Measurements from ENCODE around the gene STX19.
"Not testable (repeated sequence)": the region's sequence is repeated elsewhere in the genome, so short reads cannot be mapped to it uniquely, and the experiment has no call there.

Gene STX19

GRCh38 chr3:93973131-93974126 is 55.0 kb downstream of the STX19 start, which contains the start of gene PROS1:
Gene PROS1, minus strand, starts transcription at chr3:93973896. Its CDS starts 147 bp downstream, at chr3:93973749.
- DNase-seq = peak; percentile 92

- no peak for DNase-seq
These were observed 58.4 kb downstream of the STX19 start for GRCh38 chr3:93969997-93970396.

- DNase-seq = no peak
These were observed 59.0 kb downstream of the STX19 start for GRCh38 chr3:93969443-93969842.

GRCh38 chr3:93965106-93965505 is 63.3 kb downstream of the STX19 start:
- not testable (repeated sequence) for DNase-seq

All from right kidney (tissue), 1 donor.